Measurements from ENCODE around the gene MBL2.

MBL2 gene

DNA sequence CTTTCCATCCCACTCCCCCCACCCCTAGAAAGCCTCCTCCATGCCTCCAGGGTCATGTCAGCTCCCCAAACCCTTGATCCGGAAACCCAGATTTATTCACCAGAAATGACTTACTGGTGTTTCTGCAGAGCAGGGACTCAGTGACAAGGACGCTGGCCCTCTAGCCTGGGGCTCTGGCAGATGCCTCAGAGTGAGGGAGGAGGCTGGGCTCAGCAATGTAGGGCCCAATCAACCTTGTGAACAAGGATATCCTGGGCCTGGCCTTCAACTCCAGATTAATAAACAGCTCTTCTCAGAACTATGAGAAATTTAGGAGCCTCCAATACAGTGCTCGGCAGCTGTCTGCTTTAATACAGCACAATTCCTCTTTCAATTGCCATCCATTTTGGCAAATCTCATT lies at the start of gene MBL2:
Gene MBL2 (minus strand): TSS at position 162 of the 400 bp plus-strand sequence. CDS start 1,149 bp downstream, outside the sequence.
- no peak for DNase-seq (ENCODE audit: low read depth in 2 of 2)

GRCh38 chr10:52820309-52820708 lies 47.7 kb upstream of the MBL2 start:
- DNase-seq (ENCODE audit: low read depth in 2 of 2), result no peak

DNA sequence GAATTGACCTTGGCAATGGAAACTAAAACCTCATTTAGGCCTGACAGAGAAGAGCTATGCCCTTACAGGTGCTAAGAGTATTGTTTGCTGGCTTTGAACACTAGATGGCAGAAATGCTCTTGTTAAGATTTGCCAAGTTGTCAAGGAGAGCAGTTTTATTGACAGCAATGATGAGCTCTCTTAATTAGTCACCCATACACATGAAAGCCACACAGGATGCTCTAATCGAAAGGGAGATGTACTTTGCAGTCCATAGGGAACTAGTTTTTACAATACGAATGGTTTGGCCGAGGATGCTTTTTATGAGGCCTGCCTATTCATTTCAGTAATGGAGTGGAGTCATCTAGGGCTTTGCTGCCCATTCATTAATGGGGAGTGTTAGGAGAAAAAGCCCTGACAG lies 45.4 kb upstream of the MBL2 start:
- DNase-seq (ENCODE audit: low read depth in 2 of 2), result peak; percentile 17 to 29

DNA sequence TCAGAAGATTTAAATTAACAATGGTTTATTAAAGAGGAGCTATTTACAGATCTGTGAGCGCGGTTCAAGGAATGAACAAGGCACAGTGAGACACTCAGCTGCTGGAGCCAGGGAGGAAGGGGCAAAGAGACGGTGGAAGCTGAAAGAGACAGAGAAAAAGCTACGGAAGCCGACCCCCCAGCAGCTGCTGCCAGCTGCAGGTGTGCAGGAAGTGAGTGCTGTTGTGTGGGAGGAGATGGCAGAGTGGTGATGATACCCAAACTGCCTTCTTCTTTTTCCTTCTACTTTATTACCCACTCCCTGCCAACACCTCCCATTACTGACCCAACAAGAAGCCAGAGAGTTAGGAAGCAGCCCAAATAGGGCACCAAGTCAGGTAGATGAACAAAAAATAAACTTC lies 41.9 kb upstream of the MBL2 start:
- no peak for DNase-seq (ENCODE audit: low read depth in 2 of 2)

GRCh38 chr10:52811776-52812175 lies 39.2 kb upstream of the MBL2 start:
- DNase-seq (ENCODE audit: low read depth in 2 of 2), result no peak

DNA sequence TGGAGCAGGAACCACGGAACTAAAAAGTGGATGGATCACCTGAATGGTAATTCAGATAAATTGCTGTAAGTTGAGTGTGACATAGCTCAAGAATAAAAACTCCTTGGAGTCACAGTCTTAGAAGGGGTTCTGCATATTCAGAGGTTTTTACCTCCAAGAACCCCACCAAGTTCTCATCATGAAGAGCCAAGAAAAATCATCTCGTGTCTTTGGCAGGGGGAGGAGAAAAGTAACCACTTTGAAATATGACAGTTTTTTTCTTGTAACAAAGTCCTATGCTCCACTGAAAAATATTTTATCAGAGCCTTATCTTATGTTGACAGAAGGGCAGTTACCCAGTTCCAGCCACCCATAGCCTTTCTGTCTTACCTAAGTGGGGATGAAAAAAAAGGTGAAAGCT lies 38.2 kb upstream of the MBL2 start:
- DNase-seq (ENCODE audit: low read depth in 2 of 2), result no peak

DNA sequence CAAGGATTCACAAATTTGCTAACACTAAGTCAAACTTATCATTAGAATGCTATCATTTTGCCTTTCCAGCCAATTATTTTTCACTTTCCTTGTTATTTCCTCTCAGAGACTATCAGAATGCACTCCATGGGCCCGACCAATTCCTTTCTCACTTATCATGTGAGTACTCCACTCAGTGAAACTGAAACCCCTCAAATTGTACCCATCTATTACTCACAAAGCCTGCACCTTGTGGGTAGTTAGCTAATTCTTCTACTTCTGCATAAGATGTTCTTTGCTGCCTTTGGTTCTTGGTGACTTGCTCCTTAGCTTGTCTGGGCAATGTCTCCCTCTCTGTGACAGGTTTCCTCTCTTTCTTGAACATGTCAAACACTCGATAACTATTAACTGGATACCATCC lies 35.2 kb upstream of the MBL2 start:
- no peak for DNase-seq (ENCODE audit: low read depth in 2 of 2)

GRCh38 chr10:52805414-52806285 lies 33.1 kb upstream of the MBL2 start:
- DNase-seq (ENCODE audit: low read depth in 2 of 2), result no peak

DNA sequence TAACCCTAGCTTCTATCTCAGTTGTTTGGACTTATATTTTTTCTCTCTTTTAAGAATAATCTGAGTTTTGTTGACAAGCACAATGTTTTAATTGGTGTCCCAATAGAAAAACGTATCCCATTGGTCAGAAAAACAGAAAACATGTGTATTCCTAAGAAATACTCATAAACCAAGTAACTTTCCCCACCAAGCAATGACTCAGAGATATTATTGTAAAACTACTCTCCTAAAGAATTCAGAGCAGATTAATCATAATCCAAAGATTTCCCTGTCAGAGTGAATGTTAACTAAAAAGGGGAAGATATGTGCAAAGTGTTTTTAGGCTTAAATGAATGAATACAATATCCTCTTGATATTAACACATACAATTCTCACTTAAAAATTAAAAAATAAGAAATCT lies 29.4 kb upstream of the MBL2 start:
- DNase-seq (ENCODE audit: low read depth in 2 of 2), result peak; percentile 21 to 22

DNA sequence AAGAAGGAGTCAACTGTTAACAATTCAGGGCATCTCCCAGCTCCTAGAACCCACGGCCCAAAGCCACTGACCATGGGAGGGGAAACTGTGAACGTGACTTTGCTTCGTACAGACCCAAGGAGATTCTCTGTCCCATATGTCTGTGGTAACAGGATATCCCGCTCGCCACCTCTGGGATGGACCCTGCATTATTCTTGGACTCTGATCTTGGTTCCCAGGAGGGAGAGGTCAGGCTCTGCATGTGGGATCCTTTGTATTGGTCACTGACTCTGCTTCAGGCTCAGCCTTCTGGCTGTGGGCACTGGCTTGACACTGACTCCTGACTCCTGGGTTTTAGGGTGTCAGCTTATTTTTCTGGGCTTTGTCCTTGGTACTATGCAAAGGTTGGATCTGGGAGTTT lies 13.5 kb upstream of the MBL2 start:
- no peak for DNase-seq (ENCODE audit: low read depth in 2 of 2)

- DNase-seq (ENCODE audit: low read depth in 2 of 2), result no peak
These were observed 12.8 kb upstream of the MBL2 start for GRCh38 chr10:52785418-52785817.

DNA sequence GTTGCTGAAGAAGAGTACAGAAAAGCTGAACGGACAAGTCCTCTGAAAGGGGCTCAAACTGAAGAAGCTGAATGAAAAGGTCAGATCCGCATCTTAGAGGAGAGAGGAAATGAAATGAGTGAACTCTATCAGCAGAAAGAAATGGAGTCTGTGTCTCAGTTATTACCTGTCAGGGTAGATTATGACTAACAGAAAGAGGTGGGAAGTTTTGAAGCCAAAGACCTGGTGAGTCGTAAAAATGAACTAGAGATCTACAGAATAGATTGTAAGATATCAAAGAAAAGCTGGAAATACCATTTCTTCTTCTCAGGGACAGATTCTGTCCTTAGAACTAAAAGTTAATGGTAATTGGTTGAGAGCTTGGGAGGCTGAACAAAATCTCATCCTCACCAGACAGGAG lies 11.1 kb upstream of the MBL2 start:
- DNase-seq (ENCODE audit: low read depth in 2 of 2), result no peak

DNA sequence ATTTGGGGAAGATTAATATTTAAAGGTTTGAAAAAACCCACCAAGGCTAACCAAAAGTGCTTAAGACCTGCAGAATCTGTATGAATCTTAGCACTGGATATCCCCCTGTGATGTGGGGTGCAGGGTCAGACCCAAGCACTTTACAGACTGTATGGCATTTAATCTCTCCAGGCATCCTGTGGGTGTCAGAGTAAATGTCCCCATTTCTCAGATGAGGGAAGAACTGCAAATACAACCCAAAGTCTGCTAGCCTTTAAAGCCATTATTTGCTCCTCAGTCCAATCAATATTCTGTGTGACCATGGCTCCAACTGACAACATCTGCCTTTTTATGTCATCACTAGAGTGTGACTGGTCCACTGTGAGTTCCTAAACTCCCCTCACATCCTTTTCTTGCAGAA lies 10.0 kb upstream of the MBL2 start:
- no peak for DNase-seq (ENCODE audit: low read depth in 2 of 2)

DNA sequence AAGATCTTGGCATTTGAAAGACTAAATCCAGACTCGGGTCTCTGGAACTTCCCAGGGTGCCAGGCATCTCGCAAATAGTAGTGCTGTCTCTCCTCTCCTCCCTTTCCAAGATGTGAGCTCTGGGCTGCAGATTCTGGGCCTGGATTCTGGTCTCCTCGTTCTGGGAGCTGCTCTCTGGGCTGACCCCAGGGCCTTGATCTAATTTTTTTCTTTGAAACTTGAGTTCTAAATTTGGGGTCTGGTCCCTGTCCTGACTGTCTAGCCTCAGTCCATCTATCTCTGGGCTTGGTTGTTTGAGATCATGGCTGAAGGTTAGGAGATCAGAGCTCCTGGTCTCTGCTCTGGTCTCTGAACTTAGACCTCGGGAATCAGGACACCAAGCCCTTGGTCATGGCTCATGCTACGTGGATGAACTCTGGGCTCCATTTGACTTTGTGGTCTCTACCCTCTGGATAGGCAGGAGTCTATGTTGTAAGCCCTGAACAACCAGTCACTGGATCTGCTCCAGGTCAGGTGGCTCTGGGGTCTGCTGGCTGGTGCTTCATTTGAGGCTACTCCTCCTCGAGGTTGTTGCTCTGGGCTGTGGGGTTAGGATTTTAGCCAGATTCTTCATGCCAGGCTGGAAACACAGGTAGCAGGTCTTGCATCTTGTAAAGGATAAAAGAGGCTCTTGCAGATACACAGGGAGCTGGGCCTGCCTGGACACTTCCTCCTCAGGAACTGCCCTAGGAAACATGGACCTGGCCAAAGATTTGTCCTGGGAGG lies 8.0 kb upstream of the MBL2 start:
- no peak for DNase-seq (ENCODE audit: low read depth in 2 of 2)

GRCh38 chr10:52779541-52780390 lies 7.2 kb upstream of the MBL2 start:
- DNase-seq (ENCODE audit: low read depth in 2 of 2), result peak; percentile 40 to 41

- DNase-seq (ENCODE audit: low read depth in 2 of 2), result peak in 1 of 2 experiments; percentile 16
These were observed 6.2 kb upstream of the MBL2 start for GRCh38 chr10:52778511-52779392.

GRCh38 chr10:52777414-52777813 lies 4.8 kb upstream of the MBL2 start:
- no peak for DNase-seq (ENCODE audit: low read depth in 2 of 2)

DNA sequence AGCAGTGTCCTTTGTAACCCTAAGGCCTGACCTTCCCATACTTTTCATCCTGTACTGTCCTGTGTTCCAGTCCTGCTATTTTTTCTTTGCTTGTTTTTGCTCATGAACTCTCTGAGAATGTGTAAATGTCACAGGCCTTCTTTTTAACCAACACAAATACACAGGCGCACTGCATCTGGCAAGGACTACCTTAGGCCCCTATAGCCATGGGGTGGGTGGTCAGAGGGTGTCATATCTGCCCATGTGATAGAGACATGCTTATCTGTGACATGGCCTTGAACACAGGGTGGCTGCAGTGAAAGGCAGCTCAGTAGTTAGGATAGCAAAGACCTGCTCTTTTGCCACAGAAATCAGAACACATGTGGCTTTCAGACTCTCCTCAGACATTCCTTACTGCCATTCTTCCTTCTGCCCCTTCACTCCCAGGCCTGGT lies 3.9 kb upstream of the MBL2 start:
- DNase-seq (ENCODE audit: low read depth in 2 of 2), result no peak

DNA sequence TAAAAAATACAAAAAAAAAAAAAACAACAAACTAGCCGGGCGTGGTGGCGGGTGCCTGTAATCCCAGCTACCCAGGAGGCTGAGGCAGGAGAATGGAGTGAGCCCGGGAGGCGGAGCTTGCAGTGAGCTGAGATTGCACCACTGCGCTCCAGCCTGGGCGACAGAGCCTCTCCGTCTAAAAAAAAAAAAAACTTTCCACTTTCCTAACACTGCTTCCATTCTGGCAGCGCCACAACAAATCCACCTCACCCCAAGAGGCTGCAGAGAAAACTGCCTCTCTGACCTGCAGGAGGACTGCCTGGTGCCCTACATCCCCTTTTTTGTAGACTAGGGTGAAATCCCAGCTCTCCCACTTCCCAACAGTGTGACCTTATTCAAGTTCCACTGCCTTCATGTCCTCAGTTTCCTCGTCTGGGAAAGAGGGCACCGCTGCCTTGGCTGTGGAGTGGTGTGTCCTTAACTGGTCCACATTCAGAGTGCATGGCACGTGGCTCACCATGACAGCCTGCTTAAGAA lies 2.6 kb upstream of the MBL2 start:
- no peak for DNase-seq (ENCODE audit: low read depth in 2 of 2)

DNA sequence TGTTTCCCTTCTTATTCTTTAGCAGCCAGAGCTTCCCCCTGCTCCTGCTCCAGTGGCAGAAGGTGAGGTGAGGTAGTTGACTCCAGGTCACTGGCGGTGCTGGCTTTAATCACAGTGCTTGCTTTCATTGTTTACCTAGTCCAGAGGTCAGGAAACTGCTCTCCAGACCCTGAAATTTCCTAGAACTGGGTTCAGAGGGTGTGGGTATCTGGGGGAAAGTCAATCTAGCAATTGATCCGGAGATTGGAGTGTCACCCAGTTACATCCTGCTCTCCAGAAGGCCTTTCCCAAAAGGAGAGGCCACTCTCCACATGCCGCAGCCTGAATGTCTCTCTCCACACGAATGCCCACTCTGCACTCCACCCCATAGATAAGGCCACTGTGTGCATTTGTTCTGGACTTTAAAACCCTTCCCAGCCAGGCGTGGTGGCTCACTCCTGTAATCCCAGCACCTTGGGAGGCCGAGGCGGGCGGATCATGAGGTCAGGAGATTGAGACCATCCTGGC lies 2.1 kb upstream of the MBL2 start:
- no peak for DNase-seq (ENCODE audit: low read depth in 2 of 2)

DNA sequence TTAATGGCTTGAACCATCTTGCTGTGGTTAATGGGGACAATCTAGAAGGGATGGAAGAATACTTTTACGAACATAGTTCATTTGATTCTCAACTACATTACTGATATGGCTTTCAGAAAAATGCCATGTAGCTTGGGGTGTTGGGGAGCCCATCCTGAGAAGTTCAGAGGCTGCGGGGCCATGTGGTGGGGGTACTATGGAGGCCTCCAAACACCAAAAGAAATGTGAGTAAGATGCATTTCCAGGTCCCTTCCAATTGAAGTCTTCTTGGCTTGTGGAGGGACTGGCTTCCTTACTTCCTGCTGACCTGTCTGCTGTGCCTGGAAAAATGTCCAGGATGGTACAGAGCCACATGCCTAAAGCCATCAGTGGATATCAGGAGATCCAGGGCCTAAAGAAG lies 1.6 kb upstream of the MBL2 start:
- DNase-seq (ENCODE audit: low read depth in 2 of 2), result no peak

Measured in fibroblast of skin of left quadriceps (primary cell).